NCI-H345 (cell line): ENCODE results near the gene CYP2A7.
"Not testable (repeated sequence)": the region's sequence is repeated elsewhere in the genome, so short reads cannot be mapped to it uniquely, and the experiment has no call there.

Source experiments
- DNase-seq: peaks from one replicate; lab custom pipeline; 2025; lab: John Stamatoyannopoulos, UW

The CYP2A7 gene

DNA sequence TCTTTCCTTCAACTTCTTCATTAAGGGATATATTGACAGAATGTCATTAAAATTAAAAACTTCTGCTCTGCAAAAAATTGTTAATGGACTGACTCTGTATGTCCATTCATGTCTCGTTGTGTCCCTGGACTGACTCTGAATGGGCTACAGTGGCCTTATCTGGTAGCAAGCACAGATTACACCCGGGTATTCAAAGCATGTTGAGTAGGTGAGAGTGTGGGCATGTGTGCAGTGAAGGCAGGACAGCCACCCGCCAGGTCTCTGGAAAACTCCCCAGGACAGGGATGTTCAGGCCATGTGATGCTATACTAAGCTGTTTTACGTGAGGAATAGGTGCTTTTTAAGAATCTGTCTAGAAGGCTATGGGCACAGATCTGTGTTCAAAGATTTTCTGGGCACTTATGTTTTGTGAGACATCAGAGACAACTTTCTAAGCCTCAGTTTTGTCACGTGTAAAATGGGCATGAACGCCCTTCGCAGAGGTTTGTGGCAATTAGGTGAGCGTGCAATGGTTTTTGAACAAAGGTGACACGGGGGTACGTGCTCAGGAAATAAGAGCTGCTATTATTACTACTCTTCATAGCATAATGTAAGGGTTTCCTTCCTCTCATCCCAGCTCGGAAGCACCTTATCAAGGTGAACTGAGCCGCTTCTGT, 38.9 kb downstream of the CYP2A7 start:
- not testable (repeated sequence) for DNase-seq

DNA sequence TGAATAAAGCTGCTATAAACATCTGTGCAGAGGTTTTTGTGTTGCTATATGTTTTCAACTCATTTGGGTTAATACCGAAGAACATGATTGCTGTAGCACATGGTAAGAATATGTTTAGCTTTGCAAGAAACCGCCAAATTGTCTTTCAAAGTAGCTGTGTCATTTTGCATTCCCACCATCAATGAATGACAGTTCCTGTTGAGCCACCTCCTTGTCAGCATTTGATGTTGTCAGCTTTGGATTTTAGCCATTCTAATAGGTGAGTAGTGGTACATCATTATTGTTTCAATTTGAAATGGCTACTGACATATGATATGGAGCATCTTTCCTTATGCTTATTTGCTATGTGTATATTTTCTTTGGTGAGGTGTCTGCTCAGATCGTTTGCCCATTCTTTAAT, 40.0 kb downstream of the CYP2A7 start:
- DNase-seq = not testable (repeated sequence)

DNA sequence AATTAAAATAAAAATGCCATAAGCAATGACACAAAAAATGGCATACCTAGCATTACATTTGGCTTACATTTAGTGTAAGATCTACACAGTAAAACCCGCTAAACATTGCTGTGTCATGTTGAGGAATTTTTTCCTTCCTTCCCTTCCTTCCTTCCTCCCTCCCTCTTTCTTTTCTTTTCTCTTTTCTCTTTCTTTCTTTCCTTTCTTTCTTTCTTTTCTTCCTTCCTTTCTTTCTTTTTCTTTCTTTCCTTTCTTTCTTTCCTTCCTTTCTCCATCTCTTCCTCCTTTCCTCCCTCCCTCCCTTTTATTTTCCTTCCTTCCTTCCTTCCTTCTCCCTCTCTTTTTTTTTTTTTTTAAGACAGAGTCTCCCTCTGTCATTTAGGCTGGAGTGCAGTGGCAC, 43.6 kb downstream of the CYP2A7 start:
- DNase-seq = not testable (repeated sequence)

DNA sequence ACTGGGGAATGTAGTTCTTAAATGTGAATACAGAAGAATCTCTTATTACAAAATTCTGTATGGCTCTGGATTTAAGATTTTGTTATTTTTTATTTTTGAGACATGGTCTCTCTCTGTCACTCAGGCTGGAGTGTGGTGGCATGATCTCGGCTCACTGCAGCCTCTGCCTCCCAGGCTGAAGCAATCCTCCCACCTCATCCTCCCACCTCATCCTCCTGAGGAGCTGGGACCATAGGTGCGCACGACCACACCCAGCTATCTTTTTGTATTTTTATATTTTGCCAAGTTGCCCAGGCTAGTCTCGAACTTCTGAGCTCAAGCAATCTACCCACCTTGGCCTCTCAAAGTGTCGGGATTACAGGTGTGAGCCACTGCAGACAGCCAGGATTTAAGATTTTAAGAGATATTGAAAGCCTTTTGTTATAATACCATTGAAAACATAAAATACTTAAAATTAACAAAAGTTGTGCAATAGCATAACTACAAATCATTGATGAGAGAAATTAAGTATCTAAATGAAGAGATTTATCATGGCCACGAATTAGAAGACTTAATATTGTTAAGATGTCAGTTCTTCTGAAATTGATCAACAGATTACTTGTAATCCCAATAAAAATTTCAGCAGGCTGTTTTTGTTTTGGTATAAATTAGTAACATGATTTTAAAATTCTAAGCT, 45.1 kb downstream of the CYP2A7 start:
- DNase-seq = no peak

DNA sequence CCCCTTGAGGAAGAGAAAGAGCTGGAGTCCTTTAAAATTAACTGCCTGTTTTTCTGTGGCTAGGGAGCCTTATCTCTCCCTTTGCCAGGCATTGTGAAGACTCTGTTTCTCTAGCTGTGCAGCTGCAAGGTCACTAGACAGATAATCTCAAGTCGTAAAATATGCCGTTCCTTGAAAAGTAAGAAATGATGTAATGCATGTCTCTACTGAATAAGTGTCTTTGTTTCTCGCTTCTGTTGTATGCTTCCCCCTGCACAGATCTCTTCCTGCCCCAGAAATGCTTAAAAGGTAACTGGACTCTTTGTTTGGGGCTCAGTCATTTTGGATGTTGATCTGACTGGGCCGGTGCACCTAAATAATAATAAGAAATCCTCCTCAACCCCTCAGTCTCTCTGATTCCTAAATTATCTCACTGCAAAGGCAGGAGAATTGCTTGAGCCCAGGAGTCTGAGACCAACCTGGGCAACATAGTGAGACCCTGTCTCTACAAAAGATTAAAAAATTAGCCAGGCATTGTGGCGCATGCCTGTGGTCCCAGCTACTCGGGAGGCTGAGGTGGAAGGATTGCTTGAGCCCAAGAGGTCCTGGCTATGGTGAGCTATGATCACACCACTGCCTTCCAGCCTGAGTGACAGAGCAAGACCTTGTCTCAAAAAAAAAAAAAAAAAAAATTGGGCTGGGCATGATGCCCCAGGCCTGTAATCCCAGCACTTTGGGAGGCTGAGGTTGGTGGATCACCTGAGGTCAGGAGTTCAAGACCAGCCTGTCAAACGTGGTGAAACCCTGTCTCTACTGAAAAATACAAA, 48.1 kb downstream of the CYP2A7 start:
- DNase-seq = not testable (repeated sequence)

DNA sequence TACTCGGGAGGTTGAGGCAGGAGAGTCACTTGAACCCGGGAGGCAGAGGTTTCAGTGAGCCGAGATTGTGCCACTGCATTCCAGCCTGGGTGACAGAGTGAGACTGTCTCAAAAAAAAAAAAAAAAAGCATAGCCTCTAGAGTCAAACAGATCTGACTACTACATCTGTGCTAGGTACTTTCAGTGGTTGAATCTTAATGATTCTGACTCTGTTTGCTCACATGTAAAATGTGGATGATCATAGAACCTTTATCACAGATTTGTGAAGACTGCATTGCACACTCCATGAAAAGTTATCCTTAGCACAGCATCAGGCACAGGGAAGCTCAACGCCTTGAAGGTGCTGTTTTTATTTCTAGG, 49.6 kb downstream of the CYP2A7 start:
- DNase-seq = not testable (repeated sequence)

DNA sequence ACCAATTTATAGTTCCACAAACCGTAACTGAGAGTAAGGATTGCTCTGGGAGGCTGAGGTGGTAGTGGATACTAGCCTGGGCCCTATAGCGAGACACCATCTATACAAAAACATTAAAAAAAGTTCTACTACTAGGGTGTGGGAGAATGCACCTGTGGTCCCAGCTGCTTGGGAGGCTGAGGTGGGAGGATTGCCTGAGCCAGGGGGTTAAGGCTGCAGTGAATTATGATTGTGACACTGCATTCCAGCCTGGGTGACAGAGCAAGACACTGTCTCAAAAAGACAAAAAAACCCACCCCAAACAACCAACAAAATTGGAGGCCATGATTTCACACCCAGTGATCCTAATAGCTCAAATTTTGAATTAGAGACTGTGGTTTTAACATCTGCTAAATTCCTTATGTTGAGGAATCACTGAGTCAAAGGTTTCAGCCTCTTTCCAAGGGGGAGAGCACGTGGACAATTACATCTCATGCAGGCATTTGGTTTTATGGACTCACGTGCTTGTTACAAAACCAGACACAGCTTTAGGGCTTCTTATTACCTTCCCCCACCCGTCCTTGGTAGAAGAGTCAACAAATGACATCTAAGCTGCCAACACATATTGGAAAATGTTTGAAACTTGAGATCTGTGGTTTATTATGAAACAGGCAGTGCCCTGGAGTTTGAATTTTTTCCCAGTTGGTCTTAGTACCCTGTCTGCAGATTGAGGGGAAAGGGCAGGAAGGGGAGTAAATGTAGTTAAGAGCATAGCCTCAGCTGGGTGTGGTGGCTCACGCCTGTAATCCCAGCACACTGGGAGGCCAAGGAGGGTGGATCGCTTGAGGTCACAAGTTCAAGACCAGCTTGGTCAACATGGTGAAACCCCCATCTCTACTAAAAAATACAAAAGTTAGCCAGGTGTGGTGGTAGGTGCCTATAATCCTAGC, 50.3 kb downstream of the CYP2A7 start:
- DNase-seq = no peak

DNA sequence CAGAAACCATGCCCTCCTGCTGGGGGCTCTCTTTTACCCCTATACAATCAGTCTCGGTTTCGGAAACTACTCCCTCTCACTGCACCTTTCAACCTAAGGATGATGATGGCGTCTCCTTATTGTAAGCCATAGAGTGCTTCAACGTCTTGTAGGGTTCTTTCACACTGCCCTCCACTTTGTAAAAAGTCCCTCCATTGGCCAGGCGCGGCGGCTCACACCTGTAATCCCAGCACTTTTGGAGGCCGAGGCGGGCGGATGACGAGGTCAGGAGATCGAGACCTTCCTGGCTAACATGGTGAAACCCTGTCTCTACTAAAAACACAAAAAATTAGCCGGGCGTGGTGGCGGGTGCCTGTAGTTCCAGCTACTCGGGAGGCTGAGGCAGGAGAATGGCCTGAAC, 51.3 kb downstream of the CYP2A7 start:
- DNase-seq = not testable (repeated sequence)

DNA sequence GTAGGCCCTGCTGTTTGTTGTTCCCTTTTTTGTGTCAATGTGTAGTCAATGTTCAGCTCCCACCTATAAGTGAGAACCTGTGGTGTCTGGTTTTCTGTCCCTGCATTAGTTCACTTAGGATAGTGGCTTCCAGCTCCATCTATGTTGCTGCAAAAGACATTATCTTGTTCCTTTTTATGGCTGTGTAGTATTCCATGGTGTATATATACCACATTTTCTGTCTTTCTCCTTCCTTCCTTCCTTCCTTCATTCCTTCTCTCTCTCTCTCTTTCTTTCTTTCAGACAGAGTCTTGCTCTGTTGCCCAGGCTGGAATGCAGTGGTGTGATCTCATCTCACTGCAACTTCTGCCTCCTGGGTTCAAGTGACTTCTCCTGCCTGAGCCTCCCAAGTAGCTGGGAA, 52.8 kb downstream of the CYP2A7 start:
- no peak for DNase-seq

DNA sequence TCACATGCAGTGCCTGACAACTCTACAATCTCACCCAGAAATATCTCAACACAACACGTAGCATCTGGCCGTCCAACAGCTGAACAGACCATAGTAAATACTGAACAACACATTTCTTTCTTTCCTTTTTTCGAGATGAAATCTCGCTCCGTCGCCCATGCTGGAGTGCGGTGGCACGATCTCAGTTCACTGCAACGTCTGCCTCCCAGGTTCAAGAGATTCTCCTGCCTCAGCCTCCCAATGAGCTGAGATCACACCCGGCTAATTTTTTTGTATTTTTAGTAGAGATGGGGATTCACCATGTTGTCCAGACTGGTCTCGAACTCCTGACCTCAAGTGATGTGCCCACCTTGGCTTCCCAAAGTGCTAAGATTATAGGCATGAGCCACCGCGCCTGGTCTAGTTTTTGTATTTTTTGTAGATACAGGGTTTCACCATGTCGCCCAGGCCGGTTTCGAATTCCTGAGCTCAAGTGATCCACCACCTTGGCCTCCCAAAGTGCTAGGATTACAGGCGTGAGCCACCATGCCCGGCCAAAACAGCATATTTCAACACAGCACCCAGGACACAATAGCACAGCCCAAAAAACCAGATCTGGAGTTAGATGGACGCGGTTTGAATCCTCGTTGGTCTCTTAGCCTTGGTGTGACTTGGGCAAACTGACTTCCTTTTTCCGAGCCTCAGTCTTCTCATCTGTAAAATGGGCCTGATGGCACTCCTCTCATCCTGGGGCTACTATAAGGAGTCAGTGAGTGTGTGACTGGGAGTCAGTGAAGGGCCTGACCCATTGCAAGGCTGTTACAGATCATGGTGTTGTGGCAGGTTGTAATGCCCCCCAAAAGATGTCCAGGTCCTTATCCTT, 54.4 kb downstream of the CYP2A7 start:
- DNase-seq = no peak

DNA sequence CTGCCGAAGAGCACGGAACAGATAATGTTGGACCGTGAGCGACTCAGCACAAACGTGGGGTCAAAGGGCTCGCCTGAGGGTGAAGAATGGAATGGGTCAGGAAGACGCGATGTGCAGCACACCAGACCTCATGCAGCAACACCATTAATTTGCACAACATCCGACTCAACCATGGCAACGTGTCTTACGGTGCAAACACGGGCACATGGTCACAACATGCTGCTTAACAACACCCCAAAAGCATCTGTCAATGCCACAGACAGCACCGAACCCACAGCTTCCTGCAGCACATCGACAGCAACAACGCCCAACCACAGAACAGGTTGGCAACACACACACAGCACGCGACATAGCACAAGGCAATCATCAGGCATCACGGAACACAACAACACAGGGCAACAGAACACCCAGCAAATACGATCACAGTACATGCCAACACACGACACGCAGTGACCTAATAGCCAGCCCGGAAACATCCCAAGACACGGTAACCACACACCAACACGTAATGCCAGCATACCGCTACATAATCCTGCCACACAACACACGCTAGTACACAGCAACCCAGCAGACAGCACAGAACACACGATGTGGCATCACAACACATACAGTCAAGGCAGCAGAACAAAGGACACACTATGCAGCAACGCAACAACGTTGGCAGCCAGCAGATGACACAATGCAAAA, 55.2 kb downstream of the CYP2A7 start:
- DNase-seq = not testable (repeated sequence)

DNA sequence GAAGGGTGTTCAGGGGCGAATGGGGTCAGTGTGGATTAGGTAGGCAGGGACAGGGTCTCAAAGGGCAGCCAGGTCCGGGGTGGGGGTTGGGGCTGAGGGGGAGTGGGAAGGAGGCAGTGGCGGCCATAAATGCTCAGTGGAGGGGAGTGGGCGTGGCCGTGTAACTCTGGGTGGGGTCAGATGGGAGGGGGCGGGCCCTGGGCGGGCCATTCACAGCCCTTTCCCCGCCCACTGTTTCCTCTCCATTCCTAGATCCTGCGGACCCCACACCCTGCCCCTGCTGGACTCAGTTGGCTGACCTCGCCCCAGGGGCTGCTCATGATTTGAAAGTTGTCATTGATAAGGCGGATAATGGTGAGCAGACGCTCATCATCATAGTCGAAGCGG, 55.7 kb downstream of the CYP2A7 start:
- not testable (repeated sequence) for DNase-seq

DNA sequence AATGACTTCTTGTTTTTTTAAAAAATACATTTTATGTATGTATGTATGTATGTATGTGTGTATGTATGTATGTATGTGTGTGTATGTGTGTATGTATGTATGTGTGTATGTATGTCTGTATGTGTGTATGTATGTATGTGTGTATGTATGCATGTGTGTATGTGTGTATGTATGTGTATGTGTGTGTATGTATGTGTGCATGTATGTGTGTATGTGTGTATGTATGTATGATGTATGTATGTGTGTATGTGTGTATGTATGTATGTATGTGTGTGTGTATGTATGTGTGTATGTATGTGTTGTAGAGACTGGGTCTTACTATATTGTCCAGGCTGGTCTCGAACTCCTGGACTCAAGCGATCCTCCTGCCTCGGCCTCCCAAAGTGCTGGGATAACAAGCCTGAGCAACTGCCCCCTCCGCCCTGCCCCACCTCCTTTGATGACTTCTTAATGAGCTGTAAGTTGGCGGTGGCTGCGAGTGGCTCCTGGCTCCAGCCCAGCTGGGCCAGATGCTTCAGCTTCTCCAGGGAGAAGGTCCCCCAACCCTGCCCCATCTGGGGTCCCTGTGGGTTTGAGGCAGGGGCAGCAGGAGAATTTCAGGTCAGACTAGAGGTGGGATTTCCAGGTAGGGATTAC, 56.5 kb downstream of the CYP2A7 start:
- not testable (repeated sequence) for DNase-seq
